ENCODE data around the gene GLRA3.
"Not testable (repeated sequence)": the region's sequence is repeated elsewhere in the genome, so short reads cannot be mapped to it uniquely, and the experiment has no call there.

GLRA3 gene

DNA sequence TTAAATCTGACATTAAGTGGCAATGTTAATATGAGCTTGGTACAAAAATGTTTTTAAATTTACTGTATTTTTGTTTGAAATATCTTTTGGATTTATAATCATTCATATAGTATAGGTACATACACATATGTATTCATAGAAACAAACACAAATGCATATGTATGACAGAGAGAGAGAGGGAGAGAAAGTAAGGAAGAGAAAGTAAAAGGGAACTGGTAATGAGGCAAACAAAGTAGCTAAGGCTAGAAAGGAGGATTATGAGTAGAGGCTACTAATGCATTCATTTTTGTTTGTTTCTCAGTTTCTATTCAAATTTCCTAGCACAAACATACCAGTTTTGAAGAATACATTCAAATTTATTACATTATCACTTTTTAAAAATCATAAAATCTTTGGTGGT lies 132.4 kb downstream of the GLRA3 start:
- H3K27ac ChIP-seq, result no peak overlapping the region
- H3K9ac ChIP-seq, result no peak overlapping the region
- H3K4me1 ChIP-seq, result no peaks in the 10 kb centered on the region
- H3K27me3 ChIP-seq (ENCODE audit: control insufficient read depth, insufficient read depth, low read length), result no peaks in the 10 kb centered on the region
- no peak overlapping the region for H3K4me2 ChIP-seq (ENCODE audit: low read length)
- no peaks in the 10 kb centered on the region for H3K36me3 ChIP-seq (ENCODE audit: control insufficient read depth, insufficient read depth, low read length)
- TF ChIP-seq, protein P1, sequence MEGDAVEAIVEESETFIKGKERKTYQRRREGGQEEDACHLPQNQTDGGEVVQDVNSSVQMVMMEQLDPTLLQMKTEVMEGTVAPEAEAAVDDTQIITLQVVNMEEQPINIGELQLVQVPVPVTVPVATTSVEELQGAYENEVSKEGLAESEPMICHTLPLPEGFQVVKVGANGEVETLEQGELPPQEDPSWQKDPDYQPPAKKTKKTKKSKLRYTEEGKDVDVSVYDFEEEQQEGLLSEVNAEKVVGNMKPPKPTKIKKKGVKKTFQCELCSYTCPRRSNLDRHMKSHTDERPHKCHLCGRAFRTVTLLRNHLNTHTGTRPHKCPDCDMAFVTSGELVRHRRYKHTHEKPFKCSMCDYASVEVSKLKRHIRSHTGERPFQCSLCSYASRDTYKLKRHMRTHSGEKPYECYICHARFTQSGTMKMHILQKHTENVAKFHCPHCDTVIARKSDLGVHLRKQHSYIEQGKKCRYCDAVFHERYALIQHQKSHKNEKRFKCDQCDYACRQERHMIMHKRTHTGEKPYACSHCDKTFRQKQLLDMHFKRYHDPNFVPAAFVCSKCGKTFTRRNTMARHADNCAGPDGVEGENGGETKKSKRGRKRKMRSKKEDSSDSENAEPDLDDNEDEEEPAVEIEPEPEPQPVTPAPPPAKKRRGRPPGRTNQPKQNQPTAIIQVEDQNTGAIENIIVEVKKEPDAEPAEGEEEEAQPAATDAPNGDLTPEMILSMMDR (IDR thresholded peaks at IDR 0.05), result no peak
- H3K79me2 ChIP-seq, result no peaks in the 10 kb centered on the region
- no peak overlapping the region for H2AFZ ChIP-seq
- no peak overlapping the region for H3K4me3 ChIP-seq (ENCODE audit: low read depth, low read length)
- no peaks in the 10 kb centered on the region for H3K9me3 ChIP-seq (ENCODE audit: control insufficient read depth, low read length)

DNA sequence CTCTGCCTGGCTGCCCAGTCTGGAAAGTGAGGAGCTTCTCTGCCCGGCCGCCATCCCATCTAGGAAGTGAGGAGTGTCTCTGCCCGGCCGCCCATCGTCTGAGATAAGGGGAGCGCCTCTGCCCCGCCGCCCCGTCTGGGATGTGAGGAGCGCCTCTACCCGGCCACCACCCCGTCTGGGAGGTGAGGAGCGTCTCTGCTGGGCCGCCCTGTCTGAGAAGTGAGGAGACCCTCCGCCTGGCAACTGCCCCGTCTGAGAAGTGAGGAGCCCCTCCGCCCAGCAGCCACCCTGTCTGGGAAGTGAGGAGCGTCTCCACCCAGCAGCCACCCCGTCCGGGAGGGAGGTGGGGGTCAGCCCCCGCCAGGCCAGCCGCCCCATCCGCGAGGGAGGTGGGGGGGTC lies 137.2 kb downstream of the GLRA3 start:
- H3K36me3 ChIP-seq (ENCODE audit: control insufficient read depth, insufficient read depth, low read length); H3K9ac ChIP-seq; H3K9me3 ChIP-seq (ENCODE audit: control insufficient read depth, low read length); H2AFZ ChIP-seq; H3K4me1 ChIP-seq; H3K79me2 ChIP-seq; H3K4me2 ChIP-seq (ENCODE audit: low read length); H3K4me3 ChIP-seq (ENCODE audit: low read depth, low read length); H3K27ac ChIP-seq; H3K27me3 ChIP-seq (ENCODE audit: control insufficient read depth, insufficient read depth, low read length): not testable (repeated sequence)

DNA sequence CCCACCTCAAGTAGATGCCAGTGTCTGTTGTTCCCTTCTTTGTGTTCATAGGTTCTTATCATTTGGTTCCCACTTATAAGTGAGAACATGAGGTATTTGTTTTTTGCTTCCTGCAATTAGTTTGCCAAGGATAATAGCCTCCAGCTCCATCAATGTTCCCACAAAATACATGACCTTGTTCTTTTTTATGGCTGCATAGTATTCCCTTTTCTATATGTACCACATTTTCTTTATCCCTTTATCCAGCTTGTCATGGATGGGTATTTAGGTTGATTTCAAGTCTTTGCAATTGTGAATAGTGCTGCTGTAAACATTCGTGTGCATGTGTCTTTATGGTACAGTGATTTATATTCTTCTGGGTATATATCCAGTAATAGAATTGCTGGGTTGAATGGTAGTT lies 138.4 kb downstream of the GLRA3 start:
- H3K9ac ChIP-seq, result no peak overlapping the region
- no peaks in the 10 kb centered on the region for H3K27me3 ChIP-seq (ENCODE audit: control insufficient read depth, insufficient read depth, low read length)
- no peak overlapping the region for H3K4me2 ChIP-seq (ENCODE audit: low read length)
- H3K4me1 ChIP-seq, result no peaks in the 10 kb centered on the region
- H3K36me3 ChIP-seq (ENCODE audit: control insufficient read depth, insufficient read depth, low read length), result no peaks in the 10 kb centered on the region
- TF ChIP-seq, protein P1 (IDR thresholded peaks at IDR 0.05), result no peak
- H3K9me3 ChIP-seq (ENCODE audit: control insufficient read depth, low read length), result no peaks in the 10 kb centered on the region
- no peak overlapping the region for H3K27ac ChIP-seq
- H3K4me3 ChIP-seq (ENCODE audit: low read depth, low read length), result no peak overlapping the region
- no peak overlapping the region for H2AFZ ChIP-seq
- no peaks in the 10 kb centered on the region for H3K79me2 ChIP-seq

DNA sequence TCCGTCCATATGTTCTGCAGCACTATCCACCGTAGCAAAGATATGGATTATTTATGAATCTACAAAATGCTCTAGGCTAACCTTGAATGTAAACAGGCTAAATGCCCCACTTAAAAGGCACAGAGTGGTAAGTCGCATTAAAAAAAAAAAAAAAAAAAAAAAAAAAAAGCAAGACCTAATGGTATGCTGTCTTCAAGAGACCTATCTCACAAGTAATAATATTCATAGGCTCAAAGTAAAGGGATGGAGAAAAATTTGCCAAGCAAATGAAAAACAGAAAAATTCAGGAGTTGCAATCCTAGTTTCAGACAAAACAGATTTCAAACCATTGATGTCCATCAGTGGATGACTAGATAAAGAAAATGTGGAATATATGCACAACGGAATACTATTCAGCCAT lies 139.4 kb downstream of the GLRA3 start:
- TF ChIP-seq, protein P1 (IDR thresholded peaks at IDR 0.05), result no peak
- no peak overlapping the region for H3K4me3 ChIP-seq (ENCODE audit: low read depth, low read length)
- H2AFZ ChIP-seq, result no peak overlapping the region
- H3K4me1 ChIP-seq, result no peaks in the 10 kb centered on the region
- H3K27ac ChIP-seq, result no peak overlapping the region
- no peaks in the 10 kb centered on the region for H3K27me3 ChIP-seq (ENCODE audit: control insufficient read depth, insufficient read depth, low read length)
- H3K9me3 ChIP-seq (ENCODE audit: control insufficient read depth, low read length), result no peaks in the 10 kb centered on the region
- no peaks in the 10 kb centered on the region for H3K79me2 ChIP-seq
- H3K9ac ChIP-seq, result no peak overlapping the region
- no peaks in the 10 kb centered on the region for H3K36me3 ChIP-seq (ENCODE audit: control insufficient read depth, insufficient read depth, low read length)
- no peak overlapping the region for H3K4me2 ChIP-seq (ENCODE audit: low read length)

DNA sequence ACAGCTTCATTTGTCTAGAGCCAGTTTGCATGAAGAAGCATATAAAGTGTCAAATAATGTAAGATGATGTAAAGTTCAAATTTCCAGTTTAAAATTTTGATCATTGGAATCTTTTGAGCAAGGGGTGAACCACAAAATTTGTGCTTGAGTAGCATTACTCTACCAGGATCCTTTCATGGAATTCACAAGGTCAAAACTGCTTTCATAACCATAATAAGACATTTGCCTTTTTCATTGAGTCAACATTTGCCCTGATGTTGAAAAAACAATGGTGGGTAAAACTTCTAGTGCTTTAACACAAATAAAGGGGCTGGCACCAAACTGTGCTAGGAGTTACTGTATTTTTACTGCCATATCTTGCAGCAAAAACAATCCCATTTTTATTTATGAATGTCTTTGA lies 142.2 kb downstream of the GLRA3 start:
- no peaks in the 10 kb centered on the region for H3K4me1 ChIP-seq

More for the DNA sequence above, 142.2 kb downstream of the GLRA3 start:
- Histone ChIP-seq H3K36me3 (ENCODE audit: control insufficient read depth, insufficient read depth, low read length) (no peaks in the 10 kb centered on the region), H2AFZ (no peak overlapping the region), H3K79me2 (no peaks in the 10 kb centered on the region), H3K9ac (no peak overlapping the region), H3K27me3 (ENCODE audit: control insufficient read depth, insufficient read depth, low read length) (no peaks in the 10 kb centered on the region), H3K9me3 (ENCODE audit: control insufficient read depth, low read length) (no peaks in the 10 kb centered on the region), H3K4me3 (ENCODE audit: low read depth, low read length) (no peak overlapping the region), H3K27ac (no peak overlapping the region), H3K4me2 (ENCODE audit: low read length) (no peak overlapping the region)
- TF ChIP-seq, protein P1 (IDR thresholded peaks at IDR 0.05), result no peak

Measured in parathyroid adenoma (tissue), 2 donors.